ENCODE measurements around the gene KLRC3.
"Not testable (repeated sequence)": the region's sequence is repeated elsewhere in the genome, so short reads cannot be mapped to it uniquely, and the experiment has no call there.

KLRC3 gene

GRCh38 chr12:10372559-10372958 lies 47.8 kb downstream of the KLRC3 start:
- H3K4me3 ChIP-seq (ENCODE audit: low read depth in 1 of 2, low read length in 2 of 2): no peak overlapping the region
- no peaks in the 10 kb centered on the region for H3K36me3 ChIP-seq (ENCODE audit: control insufficient read depth in 1 of 2, insufficient read depth in 2 of 2, low read length in 2 of 2)
- H3K27me3 ChIP-seq (ENCODE audit: control insufficient read depth in 1 of 2, insufficient read depth in 2 of 2, low read length in 2 of 2): no peaks in the 10 kb centered on the region
- no peaks in the 10 kb centered on the region for H3K9me3 ChIP-seq (ENCODE audit: control insufficient read depth in 1 of 2, low read length in 2 of 2)
- H3K9ac ChIP-seq (ENCODE audit: low read depth in 1 of 2, low read length in 2 of 2): no peak overlapping the region
- no peak overlapping the region for H3K27ac ChIP-seq (ENCODE audit: low read depth, low read length)
- no peaks in the 10 kb centered on the region for H3K4me1 ChIP-seq (ENCODE audit: control insufficient read depth in 1 of 2, insufficient read depth in 2 of 2, low read length in 2 of 2)

GRCh38 chr12:10371893-10372535 lies 48.4 kb downstream of the KLRC3 start:
- not testable (repeated sequence) for H3K27ac ChIP-seq (ENCODE audit: low read depth, low read length); H3K27me3 ChIP-seq (ENCODE audit: control insufficient read depth in 1 of 2, insufficient read depth in 2 of 2, low read length in 2 of 2); H3K4me1 ChIP-seq (ENCODE audit: control insufficient read depth in 1 of 2, insufficient read depth in 2 of 2, low read length in 2 of 2); H3K36me3 ChIP-seq (ENCODE audit: control insufficient read depth in 1 of 2, insufficient read depth in 2 of 2, low read length in 2 of 2); H3K9ac ChIP-seq (ENCODE audit: low read depth in 1 of 2, low read length in 2 of 2); H3K9me3 ChIP-seq (ENCODE audit: control insufficient read depth in 1 of 2, low read length in 2 of 2); H3K4me3 ChIP-seq (ENCODE audit: low read depth in 1 of 2, low read length in 2 of 2)

GRCh38 chr12:10369557-10370415 lies 50.6 kb downstream of the KLRC3 start:
- no peaks in the 10 kb centered on the region for H3K36me3 ChIP-seq (ENCODE audit: control insufficient read depth in 1 of 2, insufficient read depth in 2 of 2, low read length in 2 of 2)
- H3K4me3 ChIP-seq (ENCODE audit: low read depth in 1 of 2, low read length in 2 of 2): no peak overlapping the region
- peaks cover 10 to 16% of the 10 kb centered on the region in 2 donors for H3K4me1 ChIP-seq (ENCODE audit: control insufficient read depth in 1 of 2, insufficient read depth in 2 of 2, low read length in 2 of 2)
- H3K27ac ChIP-seq (ENCODE audit: low read depth, low read length): no peak overlapping the region
- H3K9me3 ChIP-seq (ENCODE audit: control insufficient read depth in 1 of 2, low read length in 2 of 2): no peaks in the 10 kb centered on the region
- H3K27me3 ChIP-seq (ENCODE audit: control insufficient read depth in 1 of 2, insufficient read depth in 2 of 2, low read length in 2 of 2): no peaks in the 10 kb centered on the region
- no peak overlapping the region for H3K9ac ChIP-seq (ENCODE audit: low read depth in 1 of 2, low read length in 2 of 2)

DNA sequence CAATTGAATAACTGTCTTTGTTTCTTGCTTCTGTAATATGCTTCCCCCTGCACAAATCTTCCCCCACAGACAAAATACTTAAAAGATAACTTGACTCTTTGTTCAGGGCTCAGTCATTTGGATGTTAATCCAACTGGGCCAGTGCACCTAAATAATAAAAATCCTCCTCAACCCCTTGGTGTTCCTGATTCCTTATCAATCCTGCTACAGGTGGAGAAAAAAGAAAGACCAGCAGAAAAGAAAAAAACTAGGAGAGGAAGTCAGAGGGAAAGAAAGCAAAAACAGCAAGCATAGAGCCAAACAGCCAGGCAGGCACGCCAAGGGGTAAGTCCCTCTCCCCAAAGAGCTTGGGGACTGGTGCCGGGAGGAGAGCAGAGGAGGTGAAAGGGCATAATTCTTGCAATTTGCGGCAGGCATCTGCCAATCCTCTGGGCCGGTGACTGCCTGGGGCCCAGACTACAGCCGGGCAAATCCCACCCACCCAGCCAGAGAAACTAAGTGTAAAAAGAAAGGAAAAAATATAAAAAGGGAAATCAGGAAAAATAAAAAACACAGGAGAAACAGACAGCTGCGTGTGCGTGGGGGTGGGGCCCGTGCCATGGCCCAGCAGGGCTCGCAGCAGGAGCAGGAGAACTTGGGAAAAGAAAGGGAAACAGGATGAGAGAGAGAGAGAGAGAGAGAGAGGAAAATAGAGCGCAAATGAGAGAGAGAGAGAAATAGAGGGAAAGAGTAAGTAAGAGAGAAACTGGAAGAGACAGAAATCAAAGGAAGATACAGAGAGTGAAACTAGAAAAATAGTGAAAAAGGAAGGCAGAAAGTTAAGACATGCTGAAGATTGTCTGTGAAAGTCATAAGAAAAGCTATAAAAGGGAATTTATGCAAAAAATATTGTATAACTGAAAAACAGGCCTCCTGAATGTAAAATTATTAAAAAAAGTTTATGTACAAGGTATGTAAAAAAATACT lies 51.9 kb downstream of the KLRC3 start:
- no peak overlapping the region for H3K9ac ChIP-seq (ENCODE audit: low read depth in 1 of 2, low read length in 2 of 2)
- H3K9me3 ChIP-seq (ENCODE audit: control insufficient read depth in 1 of 2, low read length in 2 of 2): no peaks in the 10 kb centered on the region
- H3K27me3 ChIP-seq (ENCODE audit: control insufficient read depth in 1 of 2, insufficient read depth in 2 of 2, low read length in 2 of 2): no peaks in the 10 kb centered on the region
- H3K27ac ChIP-seq (ENCODE audit: low read depth, low read length): no peak overlapping the region
- peaks cover 16 to 26% of the 10 kb centered on the region in 2 donors for H3K4me1 ChIP-seq (ENCODE audit: control insufficient read depth in 1 of 2, insufficient read depth in 2 of 2, low read length in 2 of 2)
- H3K36me3 ChIP-seq (ENCODE audit: control insufficient read depth in 1 of 2, insufficient read depth in 2 of 2, low read length in 2 of 2): no peaks in the 10 kb centered on the region
- no peak overlapping the region for H3K4me3 ChIP-seq (ENCODE audit: low read depth in 1 of 2, low read length in 2 of 2)

DNA sequence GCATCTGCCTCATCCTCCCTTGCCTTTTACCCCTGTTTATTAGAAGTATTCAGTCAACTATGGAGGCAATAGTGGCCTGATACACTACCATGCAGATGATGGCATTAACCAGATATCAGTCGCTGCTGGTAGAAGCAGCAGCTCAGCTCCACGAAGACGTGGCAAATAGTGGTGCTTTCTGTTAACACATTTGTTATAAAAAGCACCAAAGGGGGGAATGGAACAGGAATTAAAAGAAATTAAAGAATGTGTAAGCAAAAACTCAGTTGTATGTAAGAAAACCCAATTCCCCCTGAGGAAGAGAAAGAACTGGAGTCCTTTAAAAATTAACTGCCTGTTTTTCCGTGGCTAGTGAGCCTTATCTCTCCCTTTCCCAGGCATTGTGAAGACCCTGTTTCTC lies 52.7 kb downstream of the KLRC3 start:
- H3K4me1 ChIP-seq (ENCODE audit: control insufficient read depth in 1 of 2, insufficient read depth in 2 of 2, low read length in 2 of 2): peaks cover 20 to 33% of the 10 kb centered on the region in 2 donors
- H3K27ac ChIP-seq (ENCODE audit: low read depth, low read length); H3K9me3 ChIP-seq (ENCODE audit: control insufficient read depth in 1 of 2, low read length in 2 of 2); H3K4me3 ChIP-seq (ENCODE audit: low read depth in 1 of 2, low read length in 2 of 2); H3K9ac ChIP-seq (ENCODE audit: low read depth in 1 of 2, low read length in 2 of 2); H3K36me3 ChIP-seq (ENCODE audit: control insufficient read depth in 1 of 2, insufficient read depth in 2 of 2, low read length in 2 of 2); H3K27me3 ChIP-seq (ENCODE audit: control insufficient read depth in 1 of 2, insufficient read depth in 2 of 2, low read length in 2 of 2): not testable (repeated sequence)

DNA sequence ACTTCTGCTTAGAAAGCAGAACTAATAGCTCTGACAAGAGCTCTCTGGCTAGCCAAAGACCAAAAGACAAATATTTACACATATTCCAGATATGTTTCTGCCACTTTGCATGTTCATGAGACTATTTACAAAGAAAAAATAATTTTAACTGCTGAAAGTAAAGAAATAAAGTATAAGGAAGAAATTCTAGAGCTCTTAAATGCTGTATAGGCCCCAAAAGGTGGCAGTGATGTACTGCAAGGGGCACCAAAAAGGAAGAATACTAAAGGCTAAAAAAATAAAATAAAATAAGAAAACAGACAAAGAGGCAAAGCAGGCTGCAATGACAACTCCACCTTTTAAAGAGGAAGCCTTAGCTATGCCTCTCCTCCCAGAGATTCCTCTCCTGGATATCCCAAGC lies 53.5 kb downstream of the KLRC3 start:
- Histone ChIP-seq H3K4me1 (ENCODE audit: control insufficient read depth in 1 of 2, insufficient read depth in 2 of 2, low read length in 2 of 2) (peaks cover 20 to 35% of the 10 kb centered on the region in 2 donors), H3K4me3 (ENCODE audit: low read depth in 1 of 2, low read length in 2 of 2) (no peak overlapping the region), H3K36me3 (ENCODE audit: control insufficient read depth in 1 of 2, insufficient read depth in 2 of 2, low read length in 2 of 2) (no peaks in the 10 kb centered on the region), H3K27me3 (ENCODE audit: control insufficient read depth in 1 of 2, insufficient read depth in 2 of 2, low read length in 2 of 2) (no peaks in the 10 kb centered on the region), H3K9ac (ENCODE audit: low read depth in 1 of 2, low read length in 2 of 2) (no peak overlapping the region), H3K27ac (ENCODE audit: low read depth, low read length) (no peak overlapping the region), H3K9me3 (ENCODE audit: control insufficient read depth in 1 of 2, low read length in 2 of 2) (no peaks in the 10 kb centered on the region)

DNA sequence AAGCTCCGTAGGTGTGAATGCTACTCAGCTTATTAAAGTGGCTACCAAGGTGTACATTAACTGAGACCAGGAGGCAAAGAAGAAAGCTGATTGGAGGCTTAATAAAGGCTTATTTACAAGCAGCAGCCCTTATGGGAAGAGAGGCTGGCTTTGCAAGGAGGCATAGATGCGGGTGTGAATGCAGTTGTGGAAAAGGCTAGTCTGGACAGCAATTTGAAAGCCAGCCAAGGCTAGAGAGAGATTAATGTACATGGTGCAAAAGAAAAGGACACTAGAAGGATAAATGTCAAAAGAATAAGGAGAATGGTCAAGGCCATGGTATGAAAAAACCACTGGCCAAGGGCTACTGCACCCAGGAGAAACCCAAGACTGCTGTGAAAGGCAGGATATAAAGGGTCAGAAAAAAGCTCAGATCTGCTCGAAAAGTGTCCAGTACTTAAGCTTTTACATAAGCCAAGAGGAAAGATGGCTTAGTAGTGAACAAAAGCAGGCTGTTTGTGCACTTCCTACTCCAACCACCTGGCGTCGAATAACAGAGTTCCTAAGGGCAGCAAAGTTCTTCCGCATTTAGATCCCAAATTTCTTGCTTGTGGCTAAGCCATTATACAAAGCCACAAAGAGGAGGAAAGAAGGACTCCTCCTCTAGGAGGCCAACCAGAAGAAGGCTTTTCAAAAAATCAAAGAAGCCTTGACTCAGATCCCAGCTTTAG lies 54.5 kb downstream of the KLRC3 start:
- peaks cover 20 to 35% of the 10 kb centered on the region in 2 donors for H3K4me1 ChIP-seq (ENCODE audit: control insufficient read depth in 1 of 2, insufficient read depth in 2 of 2, low read length in 2 of 2)
- no peaks in the 10 kb centered on the region for H3K9me3 ChIP-seq (ENCODE audit: control insufficient read depth in 1 of 2, low read length in 2 of 2)
- H3K27me3 ChIP-seq (ENCODE audit: control insufficient read depth in 1 of 2, insufficient read depth in 2 of 2, low read length in 2 of 2): no peaks in the 10 kb centered on the region
- H3K9ac ChIP-seq (ENCODE audit: low read depth in 1 of 2, low read length in 2 of 2): peak overlapping the region; percentile 83 to 91
- H3K27ac ChIP-seq (ENCODE audit: low read depth, low read length): peak overlapping the region; percentile 82
- peak overlapping the region; percentile 72 to 85 for H3K4me3 ChIP-seq (ENCODE audit: low read depth in 1 of 2, low read length in 2 of 2)
- H3K36me3 ChIP-seq (ENCODE audit: control insufficient read depth in 1 of 2, insufficient read depth in 2 of 2, low read length in 2 of 2): no peaks in the 10 kb centered on the region

DNA sequence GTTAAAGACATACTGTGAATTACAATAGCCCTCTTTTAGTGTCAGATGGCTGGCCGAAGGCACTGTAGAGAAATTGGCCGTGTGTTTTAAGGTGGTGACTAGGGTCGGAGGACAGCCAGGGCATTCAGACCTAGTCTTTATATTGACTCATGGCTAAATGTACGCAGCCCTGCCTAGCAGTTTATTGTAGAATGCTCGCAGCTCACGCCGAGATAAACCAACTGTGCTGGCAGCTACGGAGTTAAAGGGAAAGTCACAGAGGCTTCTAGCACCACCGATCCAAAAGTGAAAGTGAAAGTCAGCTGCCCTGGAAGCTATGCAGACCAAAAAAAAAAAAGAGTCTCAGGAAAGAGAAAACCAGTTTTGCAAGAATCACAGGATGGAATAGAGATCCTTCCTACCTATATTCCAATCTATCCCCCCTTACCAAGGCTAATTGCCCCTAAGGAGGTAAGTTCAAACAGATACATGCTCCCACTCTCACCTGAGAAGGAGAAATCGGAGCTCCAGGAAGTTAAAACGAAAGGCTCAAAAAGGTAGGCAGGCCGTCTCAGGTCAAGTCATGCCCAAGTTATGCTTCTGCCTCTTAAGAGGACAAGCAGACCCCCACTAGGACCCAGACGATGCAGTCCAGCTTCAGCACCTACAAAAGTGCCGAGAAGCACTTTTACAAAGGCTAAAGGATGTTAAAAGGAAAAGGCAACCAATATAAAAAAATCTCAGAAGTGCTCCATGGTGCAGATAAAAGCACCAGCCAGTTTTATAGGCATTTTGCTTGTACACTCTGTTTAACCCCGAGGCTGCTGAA lies 55.4 kb downstream of the KLRC3 start:
- Histone ChIP-seq H3K4me1 (ENCODE audit: control insufficient read depth in 1 of 2, insufficient read depth in 2 of 2, low read length in 2 of 2) (peaks cover 20 to 35% of the 10 kb centered on the region in 2 donors), H3K9me3 (ENCODE audit: control insufficient read depth in 1 of 2, low read length in 2 of 2) (no peaks in the 10 kb centered on the region), H3K9ac (ENCODE audit: low read depth in 1 of 2, low read length in 2 of 2) (peak overlapping the region; percentile 83 to 91), H3K36me3 (ENCODE audit: control insufficient read depth in 1 of 2, insufficient read depth in 2 of 2, low read length in 2 of 2) (no peaks in the 10 kb centered on the region), H3K27ac (ENCODE audit: low read depth, low read length) (peak overlapping the region; percentile 82), H3K27me3 (ENCODE audit: control insufficient read depth in 1 of 2, insufficient read depth in 2 of 2, low read length in 2 of 2) (no peaks in the 10 kb centered on the region), H3K4me3 (ENCODE audit: low read depth in 1 of 2, low read length in 2 of 2) (peak overlapping the region; percentile 72 to 85)

Data from duodenal mucosa (tissue), 2 donors.